Measurements from ENCODE around the gene ACKR3. TPM values are rescaled to one million over a fixed set of nuclear protein-coding genes. Genes with fewer than 3 reads are reported as not detected.

ACKR3 gene
- total RNA-seq, 1 experiment from 2014 or later = 3.9 TPM

DNA sequence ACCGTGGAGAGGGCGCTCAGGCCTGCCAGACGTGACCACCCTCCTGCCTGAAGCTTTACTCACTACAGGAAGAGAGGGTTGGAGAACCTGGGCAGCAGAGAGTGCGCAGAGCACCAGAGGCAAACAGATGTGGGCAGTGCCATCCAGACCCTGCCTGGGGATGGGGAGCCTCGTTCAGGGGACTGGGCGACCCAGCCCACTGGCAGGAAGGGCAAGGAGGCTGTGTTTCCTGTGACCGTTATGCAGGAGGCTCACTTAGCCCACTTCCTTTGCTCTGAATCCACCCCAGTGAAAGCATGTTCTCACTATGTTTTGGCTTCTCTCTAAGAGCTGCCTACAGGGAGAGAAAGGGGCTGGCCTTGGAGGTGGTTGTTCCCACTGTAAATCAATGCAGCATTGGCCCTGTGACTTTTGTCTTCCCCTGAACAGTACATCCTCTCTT lies 23.0 kb upstream of the ACKR3 start:
- Mint-ChIP-seq H3K36me3 (ENCODE audit: insufficient read depth, unreplicated experiment) (no peaks in the 10 kb centered on the region), H3K27me3 (ENCODE audit: insufficient read depth, unreplicated experiment) (no peaks in the 10 kb centered on the region), H3K9me3 (ENCODE audit: unreplicated experiment) (no peaks in the 10 kb centered on the region), H3K4me3 (ENCODE audit: unreplicated experiment) (no peak overlapping the region), H3K27ac (ENCODE audit: unreplicated experiment) (no peak overlapping the region), H3K4me1 (ENCODE audit: low read depth, unreplicated experiment) (no peaks in the 10 kb centered on the region)
- Histone ChIP-seq H3K36me3 (ENCODE audit: control insufficient read depth, insufficient read depth, low read length) (no peaks in the 10 kb centered on the region), H3K4me3 (ENCODE audit: low read depth, low read length) (no peak overlapping the region), H3K27me3 (replicated peaks; ENCODE audit: control insufficient read depth, insufficient read depth, low read length) (no peaks in the 10 kb centered on the region; the same call in 1 of the 2 replicates), H3K9me3 (no peaks in the 10 kb centered on the region), H3K4me1 (no peaks in the 10 kb centered on the region)
- intact Hi-C loops (cut with micrococcal nuclease; ENCODE audit: unreplicated experiment) = no loop called here
- ChIA-PET CTCF (no interaction called here), POLR2A (no interaction called here)
- no peak for DNase-seq
- TF ChIP-seq, protein P1, sequence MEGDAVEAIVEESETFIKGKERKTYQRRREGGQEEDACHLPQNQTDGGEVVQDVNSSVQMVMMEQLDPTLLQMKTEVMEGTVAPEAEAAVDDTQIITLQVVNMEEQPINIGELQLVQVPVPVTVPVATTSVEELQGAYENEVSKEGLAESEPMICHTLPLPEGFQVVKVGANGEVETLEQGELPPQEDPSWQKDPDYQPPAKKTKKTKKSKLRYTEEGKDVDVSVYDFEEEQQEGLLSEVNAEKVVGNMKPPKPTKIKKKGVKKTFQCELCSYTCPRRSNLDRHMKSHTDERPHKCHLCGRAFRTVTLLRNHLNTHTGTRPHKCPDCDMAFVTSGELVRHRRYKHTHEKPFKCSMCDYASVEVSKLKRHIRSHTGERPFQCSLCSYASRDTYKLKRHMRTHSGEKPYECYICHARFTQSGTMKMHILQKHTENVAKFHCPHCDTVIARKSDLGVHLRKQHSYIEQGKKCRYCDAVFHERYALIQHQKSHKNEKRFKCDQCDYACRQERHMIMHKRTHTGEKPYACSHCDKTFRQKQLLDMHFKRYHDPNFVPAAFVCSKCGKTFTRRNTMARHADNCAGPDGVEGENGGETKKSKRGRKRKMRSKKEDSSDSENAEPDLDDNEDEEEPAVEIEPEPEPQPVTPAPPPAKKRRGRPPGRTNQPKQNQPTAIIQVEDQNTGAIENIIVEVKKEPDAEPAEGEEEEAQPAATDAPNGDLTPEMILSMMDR (IDR thresholded peaks at IDR 0.05; ENCODE audit: insufficient read depth in 1 of 2, low read depth in 1 of 2, low read length in 1 of 2, severe bottlenecking in 1 of 2, unreplicated experiment in 1 of 2) = no peak
- BruUV-seq (replicated peaks) = no TSS peak

DNA sequence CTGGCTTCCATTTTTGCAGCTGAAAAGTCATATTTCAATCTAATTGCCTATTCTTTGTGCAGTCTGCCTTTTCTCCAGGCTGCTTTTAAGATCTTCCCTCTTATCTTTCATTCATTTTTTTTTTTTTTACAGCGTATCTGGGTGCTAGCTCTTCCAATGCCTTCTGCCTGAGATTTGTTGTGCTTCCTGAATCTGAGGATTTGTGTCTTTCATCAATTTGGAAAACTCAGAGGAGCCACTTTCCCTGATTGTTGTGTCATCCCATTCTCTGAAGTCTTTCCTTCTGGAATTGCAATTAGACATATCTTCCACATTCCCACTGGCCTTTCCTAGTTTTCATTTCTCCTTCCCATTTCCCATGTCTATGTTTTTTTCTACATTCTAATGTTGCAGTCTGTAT lies 21.9 kb upstream of the ACKR3 start:
- no TSS peak for BruUV-seq (replicated peaks)
- Mint-ChIP-seq H3K36me3 (ENCODE audit: insufficient read depth, unreplicated experiment) (no peaks in the 10 kb centered on the region), H3K4me3 (ENCODE audit: unreplicated experiment) (no peak overlapping the region), H3K9me3 (ENCODE audit: unreplicated experiment) (no peaks in the 10 kb centered on the region), H3K27ac (ENCODE audit: unreplicated experiment) (no peak overlapping the region), H3K27me3 (ENCODE audit: insufficient read depth, unreplicated experiment) (no peaks in the 10 kb centered on the region), H3K4me1 (ENCODE audit: low read depth, unreplicated experiment) (no peaks in the 10 kb centered on the region)
- intact Hi-C loops (cut with micrococcal nuclease; ENCODE audit: unreplicated experiment) = no loop called here
- Histone ChIP-seq H3K36me3 (ENCODE audit: control insufficient read depth, insufficient read depth, low read length) (no peaks in the 10 kb centered on the region), H3K9me3 (no peaks in the 10 kb centered on the region), H3K4me1 (no peaks in the 10 kb centered on the region), H3K4me3 (ENCODE audit: low read depth, low read length) (no peak overlapping the region), H3K27me3 (replicated peaks; ENCODE audit: control insufficient read depth, insufficient read depth, low read length) (no peaks in the 10 kb centered on the region; the same call in 1 of the 2 replicates)
- no peak for DNase-seq
- ChIA-PET CTCF (no interaction called here), POLR2A (no interaction called here)
- TF ChIP-seq, protein P1 (IDR thresholded peaks at IDR 0.05; ENCODE audit: insufficient read depth in 1 of 2, low read depth in 1 of 2, low read length in 1 of 2, severe bottlenecking in 1 of 2, unreplicated experiment in 1 of 2) = no peak

DNA sequence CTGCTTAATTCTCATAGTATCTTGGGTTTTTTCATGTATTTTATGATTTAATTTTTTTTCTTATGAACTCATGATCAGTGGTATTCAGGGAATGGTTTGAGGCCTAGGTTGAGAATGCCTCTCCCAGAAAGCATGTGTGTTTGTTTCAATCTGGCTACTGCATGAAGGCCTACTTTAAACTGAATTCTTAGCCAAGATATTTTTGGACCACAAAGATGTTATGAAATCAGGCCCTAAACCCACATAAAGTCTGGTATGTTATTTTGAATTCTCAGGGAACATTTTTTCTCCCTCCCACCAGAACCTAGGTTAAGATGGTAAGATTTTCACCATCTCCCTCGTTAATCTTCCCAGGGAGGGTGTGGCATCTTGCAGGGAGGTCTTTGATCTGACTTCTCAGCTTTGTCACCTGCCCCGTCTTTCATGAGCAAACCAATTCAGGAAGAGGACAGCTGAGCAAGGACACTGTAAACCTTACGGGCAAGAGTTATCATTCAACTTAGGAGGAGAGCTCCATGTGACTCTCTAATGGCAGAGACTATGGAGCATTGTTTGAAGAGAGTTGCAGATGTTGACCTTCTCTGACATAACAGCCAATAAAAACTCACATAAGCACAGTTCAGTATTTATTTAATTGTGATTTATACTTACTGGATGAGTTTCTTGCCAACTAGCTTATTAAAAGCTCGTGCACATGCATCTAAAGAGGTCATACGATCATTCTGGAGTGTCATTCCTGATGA lies 21.3 kb upstream of the ACKR3 start:
- POLR2A ChIA-PET = no interaction called here

More for the DNA sequence above, 21.3 kb upstream of the ACKR3 start:
- Mint-ChIP-seq H3K27me3 (ENCODE audit: insufficient read depth, unreplicated experiment) (no peaks in the 10 kb centered on the region), H3K4me1 (ENCODE audit: low read depth, unreplicated experiment) (no peaks in the 10 kb centered on the region), H3K9me3 (ENCODE audit: unreplicated experiment) (no peaks in the 10 kb centered on the region), H3K27ac (ENCODE audit: unreplicated experiment) (no peak overlapping the region), H3K4me3 (ENCODE audit: unreplicated experiment) (no peak overlapping the region), H3K36me3 (ENCODE audit: insufficient read depth, unreplicated experiment) (no peaks in the 10 kb centered on the region)
- TF ChIP-seq, protein P1 (IDR thresholded peaks at IDR 0.05; ENCODE audit: insufficient read depth in 1 of 2, low read depth in 1 of 2, low read length in 1 of 2, severe bottlenecking in 1 of 2, unreplicated experiment in 1 of 2) = no peak
- H3K4me3 ChIP-seq (ENCODE audit: low read depth, low read length) = no peak overlapping the region
- no peaks in the 10 kb centered on the region for H3K4me1 ChIP-seq
- intact Hi-C loops (cut with micrococcal nuclease; ENCODE audit: unreplicated experiment) = no loop called here
- no peak for DNase-seq
- no peaks in the 10 kb centered on the region for H3K36me3 ChIP-seq (ENCODE audit: control insufficient read depth, insufficient read depth, low read length)
- CTCF ChIA-PET = no interaction called here
- H3K9me3 ChIP-seq = no peaks in the 10 kb centered on the region
- BruUV-seq (replicated peaks) = no TSS peak
- no peaks in the 10 kb centered on the region; the same call in 1 of the 2 replicates for H3K27me3 ChIP-seq (replicated peaks; ENCODE audit: control insufficient read depth, insufficient read depth, low read length)

Data from Caco-2 (cell line).